ENCODE data around the gene C19orf33. TPM values are rescaled to one million over a fixed set of nuclear protein-coding genes. Genes with fewer than 3 reads are reported as not detected.

Gene C19orf33
- total RNA-seq, result not detected in 2 replicates

GRCh38 chr19:38303517-38304351, at the start of gene C19orf33:
Gene C19orf33, plus strand, starts transcription at chr19:38304251. Its CDS starts 11 bp downstream, at chr19:38304262.

DNA sequence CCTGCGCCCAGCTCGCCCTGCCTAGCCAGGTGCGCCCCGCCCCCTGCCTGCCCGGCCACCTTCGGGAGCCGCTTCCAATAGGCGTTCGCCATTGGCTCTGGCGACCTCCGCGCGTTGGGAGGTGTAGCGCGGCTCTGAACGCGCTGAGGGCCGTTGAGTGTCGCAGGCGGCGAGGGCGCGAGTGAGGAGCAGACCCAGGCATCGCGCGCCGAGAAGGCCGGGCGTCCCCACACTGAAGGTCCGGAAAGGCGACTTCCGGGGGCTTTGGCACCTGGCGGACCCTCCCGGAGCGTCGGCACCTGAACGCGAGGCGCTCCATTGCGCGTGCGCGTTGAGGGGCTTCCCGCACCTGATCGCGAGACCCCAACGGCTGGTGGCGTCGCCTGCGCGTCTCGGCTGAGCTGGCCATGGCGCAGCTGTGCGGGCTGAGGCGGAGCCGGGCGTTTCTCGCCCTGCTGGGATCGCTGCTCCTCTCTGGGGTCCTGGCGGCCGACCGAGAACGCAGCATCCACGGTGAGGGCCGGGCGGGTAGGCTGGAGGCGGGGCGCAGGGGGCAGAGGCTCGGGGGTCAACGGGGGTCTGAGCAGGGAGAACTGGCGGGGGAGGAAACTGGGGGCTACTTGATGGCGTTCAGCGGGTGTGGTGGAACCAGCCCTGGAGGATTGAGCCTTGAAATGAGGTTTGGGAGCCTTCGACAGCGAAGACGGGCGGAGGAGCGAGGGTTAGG, 39.4 kb upstream of the C19orf33 start, which contains the start of gene SPINT2:
SPINT2 (plus strand) TSS at position 88 of the 727 bp plus-strand sequence; CDS start at position 408, 320 bp downstream.

DNA sequence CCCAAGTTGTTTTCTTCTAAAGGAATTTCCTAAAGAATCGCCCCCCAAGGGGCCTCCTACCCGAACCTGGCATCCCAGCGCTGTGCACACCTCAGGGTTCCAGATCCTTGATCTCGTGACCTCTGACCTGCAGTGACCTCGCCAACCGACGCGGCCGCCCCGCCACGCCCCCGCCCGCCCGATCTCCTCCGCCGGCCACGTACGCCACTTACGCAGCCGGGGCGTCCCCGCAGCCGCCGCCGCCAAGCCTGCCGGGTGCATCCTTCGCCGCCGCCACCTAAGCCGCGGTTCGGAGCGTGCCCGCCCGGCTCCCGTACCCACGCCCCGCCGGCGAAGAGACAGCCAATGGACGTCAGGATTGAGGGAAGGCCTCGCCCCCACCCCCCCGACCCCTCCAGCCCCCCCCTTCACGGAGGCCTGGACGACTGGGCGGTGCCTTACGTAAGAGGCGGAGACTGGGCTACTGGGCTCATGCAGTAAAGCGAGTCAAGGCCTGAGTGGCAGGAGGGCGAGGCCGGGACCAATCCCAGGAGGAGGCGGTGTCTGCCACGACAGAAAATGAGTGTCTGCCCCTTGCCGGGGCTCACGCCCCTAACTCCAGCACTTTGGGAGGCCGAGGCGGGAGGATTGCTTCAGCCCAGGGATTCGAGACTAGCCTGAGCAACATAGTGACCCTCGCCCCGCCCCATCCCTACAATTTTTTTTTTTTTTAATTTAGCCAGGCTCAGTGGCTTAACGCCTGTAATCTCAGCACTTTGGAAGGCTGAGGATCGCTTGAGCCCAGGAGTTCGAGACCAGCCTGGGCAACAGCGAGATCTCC, 11.8 kb downstream of the C19orf33 start, which contains the start of gene YIF1B:
YIF1B (minus strand) TSS at position 291 of the 820 bp plus-strand sequence; CDS start at position 261, 30 bp downstream.

GRCh38 chr19:38319421-38320258, 15.6 kb downstream of the C19orf33 start, which contains the start of gene KCNK6:
Gene KCNK6, plus strand, starts transcription at chr19:38319845. Its CDS starts 106 bp downstream, at chr19:38319951.

Small RNA genes lying within 50 kb of the gene (small RNA-seq; reads per million reads assigned to genes)
- gene RF00019, result not detected

Other genes with a start within 250 kb of the C19orf33 start
- 0.73 and 2.7 TPM in 2 replicates for gene DPF1, start 80.0 kb upstream of the C19orf33 start, total RNA-seq
- not detected in 2 replicates for gene PPP1R14A, start 47.9 kb upstream of the C19orf33 start, total RNA-seq
- gene SPINT2, start 39.7 kb upstream of the C19orf33 start, total RNA-seq, result not detected in 2 replicates
- gene YIF1B, start 11.7 kb downstream of the C19orf33 start, total RNA-seq, result 63.1 and 75.0 TPM in 2 replicates
- 0.73 and 1.4 TPM in 2 replicates for gene KCNK6, start 15.6 kb downstream of the C19orf33 start, total RNA-seq
- gene CATSPERG, start 31.6 kb downstream of the C19orf33 start, total RNA-seq, result 0.37 and 0.39 TPM in 2 replicates
- 364 and 400 TPM in 2 replicates for gene PSMD8, start 70.3 kb downstream of the C19orf33 start, total RNA-seq
- gene GGN, start 83.8 kb downstream of the C19orf33 start, total RNA-seq, result 0.37 and 0.78 TPM in 2 replicates
- 2.9 and 4.3 TPM in 2 replicates for gene SPRED3, start 84.4 kb downstream of the C19orf33 start, total RNA-seq
- gene FAM98C, start 98.8 kb downstream of the C19orf33 start, total RNA-seq, result 8.8 and 9.6 TPM in 2 replicates
- not detected in 2 replicates for gene RASGRP4, start 122.0 kb downstream of the C19orf33 start, total RNA-seq
- gene RYR1, start 129.4 kb downstream of the C19orf33 start, total RNA-seq, result not detected in 2 replicates